PC-3 (cell line): ENCODE results near the gene SHROOM3.

Source experiments
- EZH2 ChIP-seq: fragments of 300-600 bp; sonication (generic); IDR thresholded peaks from one replicate; pipeline ENCODE4 v1.6.1; 2017; ENCODE audit warnings: antibody characterized with exemption, mild to moderate bottlenecking, low read length; ENCODE audit not compliant: unreplicated experiment
- EZH2phosphoT487 ChIP-seq: fragments of 300-600 bp; sonication (generic); IDR thresholded peaks from 2 replicates; pipeline ENCODE4 v1.6.1; 2018; ENCODE audit warnings: mild to moderate bottlenecking, antibody characterized with exemption, low read length, borderline replicate concordance
- TF ChIP-seq, protein P1 (sequence below): fragments of 300-600 bp; sonication (generic); conservative IDR thresholded peaks from 2 replicates; pipeline ENCODE4 v1.5.1; 2017; ENCODE audit warnings: antibody characterized with exemption, low read depth, mild to moderate bottlenecking, low read length

DNA sequence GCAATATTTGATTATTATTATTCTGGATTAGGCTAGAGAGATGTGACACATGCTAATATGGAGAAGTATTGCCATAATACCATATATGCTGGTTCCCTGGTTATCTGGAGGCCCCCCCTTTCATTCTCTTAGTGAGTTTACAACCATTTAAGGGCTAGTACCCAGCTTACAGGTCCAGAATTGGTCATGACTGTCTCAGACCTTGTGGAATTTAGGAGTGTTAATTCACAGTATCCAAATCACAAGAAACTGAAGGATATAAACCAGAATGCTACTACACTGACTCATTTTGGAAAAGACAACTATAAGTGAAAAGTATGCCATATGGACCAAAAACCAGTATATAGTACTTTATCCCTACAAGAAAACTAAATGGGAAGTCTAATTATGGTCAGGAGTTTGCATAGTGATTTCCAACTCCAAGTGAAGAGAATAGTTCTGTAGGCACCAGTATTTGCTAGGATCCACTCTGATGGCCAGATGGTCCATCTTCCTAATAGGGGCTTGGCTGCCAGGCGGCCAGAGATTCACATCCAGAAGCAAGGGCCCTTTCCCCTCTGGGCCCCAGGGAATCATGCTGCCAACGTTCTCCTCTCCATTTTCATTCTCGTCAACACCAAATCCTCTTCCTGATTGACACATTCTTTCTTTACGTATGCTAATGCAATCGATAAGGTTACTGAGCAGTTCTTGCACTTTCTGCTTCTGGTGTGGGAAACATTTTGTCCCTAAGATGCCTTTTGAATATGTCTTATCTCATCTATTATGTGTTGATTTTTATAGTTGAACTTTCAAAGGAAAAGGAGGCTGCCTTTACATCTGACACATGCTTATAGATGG is 123.6 kb downstream of the SHROOM3 start:
- TF ChIP-seq, protein P1, sequence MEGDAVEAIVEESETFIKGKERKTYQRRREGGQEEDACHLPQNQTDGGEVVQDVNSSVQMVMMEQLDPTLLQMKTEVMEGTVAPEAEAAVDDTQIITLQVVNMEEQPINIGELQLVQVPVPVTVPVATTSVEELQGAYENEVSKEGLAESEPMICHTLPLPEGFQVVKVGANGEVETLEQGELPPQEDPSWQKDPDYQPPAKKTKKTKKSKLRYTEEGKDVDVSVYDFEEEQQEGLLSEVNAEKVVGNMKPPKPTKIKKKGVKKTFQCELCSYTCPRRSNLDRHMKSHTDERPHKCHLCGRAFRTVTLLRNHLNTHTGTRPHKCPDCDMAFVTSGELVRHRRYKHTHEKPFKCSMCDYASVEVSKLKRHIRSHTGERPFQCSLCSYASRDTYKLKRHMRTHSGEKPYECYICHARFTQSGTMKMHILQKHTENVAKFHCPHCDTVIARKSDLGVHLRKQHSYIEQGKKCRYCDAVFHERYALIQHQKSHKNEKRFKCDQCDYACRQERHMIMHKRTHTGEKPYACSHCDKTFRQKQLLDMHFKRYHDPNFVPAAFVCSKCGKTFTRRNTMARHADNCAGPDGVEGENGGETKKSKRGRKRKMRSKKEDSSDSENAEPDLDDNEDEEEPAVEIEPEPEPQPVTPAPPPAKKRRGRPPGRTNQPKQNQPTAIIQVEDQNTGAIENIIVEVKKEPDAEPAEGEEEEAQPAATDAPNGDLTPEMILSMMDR: no peak
- TF ChIP-seq EZH2 (no peak), EZH2phosphoT487 (no peak)
